Gastroesophageal sphincter (tissue), 4 donors: ENCODE data around the gene KLHL8. TPM values are rescaled to one million over a fixed set of nuclear protein-coding genes. Genes with fewer than 3 reads are reported as not detected.

Experiments used
- ATAC-seq: fragments of 150-250 bp; one replicate; pipeline ENCODE4 v1.9.1; 2016; ENCODE audit warnings: mild to moderate bottlenecking, moderate library complexity
- H3K27ac ChIP-seq, 4 donors: fragments of 200-600 bp; sonication (generic) in 3 of 4; 1 replicate in 3 of 4; 2 replicates in 1 of 4; pipeline ENCODE4 v1.5.1; 2016 to 2019
- H3K27me3 ChIP-seq: fragments of 200-600 bp; sonication (generic); one replicate; pipeline ENCODE4 v1.5.1; 2019
- H3K36me3 ChIP-seq, 2 donors: fragments of 200-600 bp; sonication (generic); one replicate each; pipeline ENCODE4 v1.5.1; 2019; ENCODE audit warnings: control low read depth in 1 of 2
- H3K4me1 ChIP-seq, 3 donors: fragments of 200-600 bp; sonication (generic); 1 replicate in 2 of 3; 2 replicates in 1 of 3; pipeline ENCODE4 v1.5.1; 2016 to 2019; ENCODE audit warnings: control low read depth in 2 of 3
- H3K4me3 ChIP-seq, 2 donors: fragments of 200-600 bp; sonication (generic); one replicate each; pipeline ENCODE4 v1.5.1; 2019; ENCODE audit warnings: mild to moderate bottlenecking in 1 of 2, moderate library complexity in 1 of 2
- H3K9me3 ChIP-seq, 3 donors: fragments of 200-600 bp; sonication (generic); one replicate each; pipeline ENCODE4 v1.5.1; 2017 to 2019; ENCODE audit warnings: control low read depth in 2 of 3
- EP300 ChIP-seq: sonication (generic); formaldehyde crosslinking; IDR thresholded peaks from one replicate; pipeline ENCODE4 v1.6.1; 2017; ENCODE audit warnings: antibody characterized with exemption, mild to moderate bottlenecking
- POLR2A ChIP-seq, 2 donors: fragments of 450-650 bp; IDR thresholded peaks; one replicate each; pipeline ENCODE4 v1.6.1; 2017; ENCODE audit warnings: antibody characterized with exemption in 2 of 2, mild to moderate bottlenecking in 2 of 2, moderate library complexity in 1 of 2
- POLR2AphosphoS5 ChIP-seq: sonication (generic); formaldehyde crosslinking; IDR thresholded peaks from one replicate; pipeline ENCODE4 v1.6.1; 2017; ENCODE audit warnings: antibody characterized with exemption
- WGBS, 2 donors: methylation state at CpG; one replicate each; pipeline ENCODE4 v1.1.5; 2018; ENCODE audit warnings: low coverage in 1 of 2; 5-methylcytosine and 5-hydroxymethylcytosine counted together
- total RNA-seq, 4 donors: library from RNA; depleted of rRNA; stranded (reverse); fragments of >200 nt; gene quantifications; one replicate each; pipeline ENCODE4 v1.1.0, GENCODE V29; 2016
- TF ChIP-seq, protein P1 (sequence below), 4 experiments: fragments of 200-600 bp in 2 of 4; fragments of 450-650 bp in 2 of 4; sonication (generic) in 1 of 4; IDR thresholded peaks; one replicate each; pipeline ENCODE4 v1.5.1; 2017 to 2019; ENCODE audit warnings: antibody characterized with exemption in 4 of 4, mild to moderate bottlenecking in 2 of 4, moderate library complexity in 2 of 4

The KLHL8 gene
- total RNA-seq, 4 donors from 2014 or later: 9.1 to 17.6 (median 13.0) TPM

- WGBS, 2 donors: 48 to 57% methylated on average over 4 of the region's 4 CpGs
- no peak for TF ChIP-seq EP300
- Histone ChIP-seq H3K36me3 (peaks cover 0 to 35% of the 10 kb centered on the region in 2 donors), H3K27ac (peak overlapping the region; percentile 88 to 91 (median 90)), H3K27me3 (no peaks in the 10 kb centered on the region), H3K4me1 (peaks cover 19 to 79% (median 25%) of the 10 kb centered on the region in 3 donors), H3K4me3 (peak overlapping the region in 1 of 2 donors; percentile 45), H3K9me3 (no peaks in the 10 kb centered on the region)
- no peak for ATAC-seq
Observed at GRCh38 chr4:87121341-87122065, 98.9 kb downstream of the KLHL8 start.

DNA sequence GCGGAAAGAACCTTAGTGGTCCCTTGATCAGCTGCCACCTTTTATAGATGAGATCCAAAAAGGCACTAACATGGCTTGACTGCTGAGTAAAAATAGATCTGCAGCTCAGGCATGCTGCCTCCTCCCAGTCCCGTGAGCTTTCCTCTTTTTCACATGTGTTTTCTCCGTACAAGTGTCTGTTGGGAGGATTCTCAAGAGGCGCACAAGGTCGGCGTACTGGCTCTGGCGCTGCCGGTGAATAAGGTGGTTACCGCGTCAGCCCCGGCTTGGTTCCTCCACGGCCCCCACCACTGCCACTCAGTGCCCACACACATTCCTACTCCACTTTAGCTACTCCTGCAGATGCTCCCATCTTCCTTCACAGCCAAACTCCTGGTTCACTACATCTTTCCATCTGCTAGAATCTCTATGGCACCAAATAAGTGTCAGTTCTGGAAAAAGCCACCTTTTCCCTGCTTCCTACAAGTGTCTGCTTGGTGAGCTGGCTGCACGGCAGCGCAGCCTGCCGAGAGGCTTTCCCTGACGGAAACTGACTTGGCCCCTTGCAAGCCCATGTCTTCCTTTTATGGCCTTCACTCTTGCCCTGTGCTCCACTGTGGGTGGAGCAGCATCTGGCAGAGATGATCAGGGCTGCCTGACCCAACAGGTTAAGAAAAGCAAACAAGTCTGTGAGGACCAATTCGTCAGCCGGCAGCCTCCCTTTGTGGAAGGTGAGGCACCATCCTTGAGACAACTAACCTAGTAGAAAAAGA, 99.8 kb downstream of the KLHL8 start:
- peak; percentile 84 for ATAC-seq
- WGBS, 2 donors: 26 to 62% methylated on average over 9 to 11 of the region's 18 CpGs
- Histone ChIP-seq H3K9me3 (no peaks in the 10 kb centered on the region), H3K27ac (peak overlapping the region; percentile 88 to 91 (median 90)), H3K36me3 (peaks cover 0 to 35% of the 10 kb centered on the region in 2 donors), H3K27me3 (no peaks in the 10 kb centered on the region), H3K4me1 (peaks cover 19 to 88% (median 25%) of the 10 kb centered on the region in 3 donors), H3K4me3 (peak overlapping the region; percentile 27 to 45)
- TF ChIP-seq POLR2A (IDR thresholded peaks at IDR 0.05) (peak in 1 of 2 donors; percentile 47), EP300 (no peak), POLR2AphosphoS5 (peak; percentile 83)
- TF ChIP-seq, protein P1, sequence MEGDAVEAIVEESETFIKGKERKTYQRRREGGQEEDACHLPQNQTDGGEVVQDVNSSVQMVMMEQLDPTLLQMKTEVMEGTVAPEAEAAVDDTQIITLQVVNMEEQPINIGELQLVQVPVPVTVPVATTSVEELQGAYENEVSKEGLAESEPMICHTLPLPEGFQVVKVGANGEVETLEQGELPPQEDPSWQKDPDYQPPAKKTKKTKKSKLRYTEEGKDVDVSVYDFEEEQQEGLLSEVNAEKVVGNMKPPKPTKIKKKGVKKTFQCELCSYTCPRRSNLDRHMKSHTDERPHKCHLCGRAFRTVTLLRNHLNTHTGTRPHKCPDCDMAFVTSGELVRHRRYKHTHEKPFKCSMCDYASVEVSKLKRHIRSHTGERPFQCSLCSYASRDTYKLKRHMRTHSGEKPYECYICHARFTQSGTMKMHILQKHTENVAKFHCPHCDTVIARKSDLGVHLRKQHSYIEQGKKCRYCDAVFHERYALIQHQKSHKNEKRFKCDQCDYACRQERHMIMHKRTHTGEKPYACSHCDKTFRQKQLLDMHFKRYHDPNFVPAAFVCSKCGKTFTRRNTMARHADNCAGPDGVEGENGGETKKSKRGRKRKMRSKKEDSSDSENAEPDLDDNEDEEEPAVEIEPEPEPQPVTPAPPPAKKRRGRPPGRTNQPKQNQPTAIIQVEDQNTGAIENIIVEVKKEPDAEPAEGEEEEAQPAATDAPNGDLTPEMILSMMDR (IDR thresholded peaks at IDR 0.05): peak in 1 of 4 experiments; percentile 36

GRCh38 chr4:87120010-87120409, 100.4 kb downstream of the KLHL8 start:
- no peak for ATAC-seq
- WGBS, 2 donors: 27 to 33% methylated on average over 3 to 4 of the region's 4 CpGs
- H3K36me3 ChIP-seq: peaks cover 3 to 35% of the 10 kb centered on the region in 2 donors
- peak overlapping the region; percentile 27 to 45 for H3K4me3 ChIP-seq
- TF ChIP-seq EP300 (no peak), POLR2AphosphoS5 (no peak), POLR2A (IDR thresholded peaks at IDR 0.05) (no peak)
- TF ChIP-seq, protein P1 (IDR thresholded peaks at IDR 0.05): no peak
- H3K27me3 ChIP-seq: no peaks in the 10 kb centered on the region
- H3K27ac ChIP-seq: peak overlapping the region; percentile 88 to 91 (median 90)
- H3K4me1 ChIP-seq: peaks cover 19 to 88% (median 25%) of the 10 kb centered on the region in 3 donors
- H3K9me3 ChIP-seq: no peaks in the 10 kb centered on the region

- 75 to 93% methylated on average over 1 of the region's 2 CpGs for WGBS, 2 donors
- Histone ChIP-seq H3K36me3 (peaks cover 4 to 41% of the 10 kb centered on the region in 2 donors), H3K27me3 (no peaks in the 10 kb centered on the region), H3K27ac (peak overlapping the region; percentile 88 to 91 (median 90)), H3K4me1 (peaks cover 19 to 82% (median 24%) of the 10 kb centered on the region in 3 donors), H3K4me3 (no peak overlapping the region), H3K9me3 (no peaks in the 10 kb centered on the region)
- TF ChIP-seq POLR2A (IDR thresholded peaks at IDR 0.05) (no peak), POLR2AphosphoS5 (no peak), EP300 (no peak)
- TF ChIP-seq, protein P1 (IDR thresholded peaks at IDR 0.05): no peak
- ATAC-seq: no peak
Observed at GRCh38 chr4:87118826-87119225, 101.6 kb downstream of the KLHL8 start.

DNA sequence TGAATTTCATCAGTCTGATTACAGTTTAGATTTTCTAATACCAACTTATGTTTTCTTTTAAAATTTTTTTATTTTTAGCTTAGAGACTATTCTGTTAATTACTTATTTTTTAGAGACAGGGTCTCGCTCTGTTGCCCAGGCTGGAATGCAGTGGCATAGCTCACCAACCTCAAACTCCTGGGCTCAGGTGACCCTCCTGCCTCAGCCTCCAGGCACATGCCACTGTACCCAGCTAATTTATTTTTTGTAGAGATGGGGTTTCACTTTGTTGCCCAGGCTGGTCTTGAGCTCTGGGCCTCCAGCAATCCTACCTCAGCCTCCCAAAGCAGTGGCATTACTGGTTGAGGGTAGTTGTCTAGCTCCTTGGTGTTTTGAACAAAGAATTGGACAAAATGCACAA, 102.0 kb downstream of the KLHL8 start:
- no peak for ATAC-seq
- Histone ChIP-seq H3K9me3 (no peaks in the 10 kb centered on the region), H3K27ac (peak overlapping the region; percentile 88 to 91 (median 90)), H3K4me1 (peaks cover 19 to 78% (median 23%) of the 10 kb centered on the region in 3 donors), H3K36me3 (peaks cover 4 to 42% of the 10 kb centered on the region in 2 donors), H3K27me3 (no peaks in the 10 kb centered on the region), H3K4me3 (no peak overlapping the region)
- 100% methylated on average over 1 of the region's 1 CpG for WGBS, 2 donors
- TF ChIP-seq POLR2A (IDR thresholded peaks at IDR 0.05): no peak
- no peak for TF ChIP-seq EP300
- TF ChIP-seq, protein P1 (IDR thresholded peaks at IDR 0.05): no peak
- TF ChIP-seq POLR2AphosphoS5: no peak
